Right lobe of liver (tissue), 6 donors: ENCODE data around the gene DDX10. TPM values are rescaled to one million over a fixed set of nuclear protein-coding genes. Genes with fewer than 3 reads are reported as not detected.
A peak's percentile ranks its signal among the peaks of the same experiment; 100 is the strongest.

ENCODE experiments used
- ATAC-seq, 4 donors: fragments of 200-7000 bp; cut with Tn5 transposase; one replicate each; pipeline ENCODE4 v1.9.1; 2020; ENCODE audit warnings: mild to moderate bottlenecking in 4 of 4, moderate library complexity in 4 of 4
- DNase-seq, 3 donors: peaks; one replicate each; pipeline ENCODE4 v3.0.0-alpha.2; 2020
- H3K27ac ChIP-seq, 3 donors: fragments of 200-600 bp; one replicate each; pipeline ENCODE4 v1.8.0; 2022
- H3K27me3 ChIP-seq, 2 donors: fragments of 200-600 bp; one replicate each; pipeline ENCODE4 v1.8.0; 2022
- H3K36me3 ChIP-seq, 4 donors: fragments of 200-600 bp; sonication (generic) in 1 of 4; one replicate each; pipeline versions ENCODE4 v1.5.1 to v1.8.0; 2017 to 2022; ENCODE audit warnings: control low read depth in 1 of 4
- H3K4me1 ChIP-seq, 4 donors: fragments of 200-600 bp; sonication (generic) in 1 of 4; one replicate each; pipeline versions ENCODE4 v1.5.1 to v1.8.0; 2017 to 2022; ENCODE audit warnings: control low read depth in 1 of 4
- H3K4me3 ChIP-seq, 3 donors: fragments of 200-600 bp; one replicate each; pipeline ENCODE4 v1.8.0; 2022
- H3K9me3 ChIP-seq, 4 donors: fragments of 200-600 bp; sonication (generic) in 1 of 4; one replicate each; pipeline versions ENCODE4 v1.5.1 to v1.8.0; 2017 to 2022; ENCODE audit warnings: control low read depth in 1 of 4
- POLR2A ChIP-seq: fragments of 450-650 bp; IDR thresholded peaks from one replicate; pipeline ENCODE4 v1.6.1; 2017; ENCODE audit warnings: antibody characterized with exemption, mild to moderate bottlenecking
- WGBS: methylation state at CpG from one replicate; pipeline ENCODE4 v1.1.6; 2018; ENCODE audit warnings: low coverage, low lambda C conversion rate; ENCODE audit not compliant: insufficient coverage; ENCODE audit errors: missing lambda C conversion rate; 5-methylcytosine and 5-hydroxymethylcytosine counted together
- intact Hi-C, 2 donors: fragments of 100-400 bp; cut with DNase I; formaldehyde crosslinking; loops; one replicate each; pipeline versions ENCODE4 v1.11.2 to v1.14.1; 2022
- total RNA-seq, 6 experiments: library from RNA; depleted of rRNA in 2 of 6; stranded (reverse); fragments of >200 nt in 2 of 6; fragmentation: NEBNext Ultra II Directional in 3 of 6; extraction: Animal tissue kit (Norgen Biotek cat#: 25700) in 3 of 6; gene quantifications; one replicate each; pipeline versions ENCODE4 v1.1.0 to v1.2.4, GENCODE V29; 2016 to 2023
- TF ChIP-seq, protein P1 (sequence below), 4 donors: fragments of 200-600 bp in 3 of 4; fragments of 450-650 bp in 1 of 4; IDR thresholded peaks; one replicate each; pipeline versions ENCODE4 v1.5.1 to v1.8.0; 2016 to 2022; ENCODE audit warnings: antibody characterized with exemption in 4 of 4, mild to moderate bottlenecking in 2 of 4
- donor health status: DM: no; HTN: yes; CAD: no.
- donor health status: DM: no; HTN: no; CAD: no.
- donor health status: DM: no; HTN: no; CAD: no.
- donor health status: DM: no; HTN: yes; CAD: no.
- donor health status: DM: no; HTN: yes; CAD: no.

Gene DDX10
- total RNA-seq, 6 experiments from 2014 or later = 7.4 to 13.6 (median 11.3) TPM

DNA sequence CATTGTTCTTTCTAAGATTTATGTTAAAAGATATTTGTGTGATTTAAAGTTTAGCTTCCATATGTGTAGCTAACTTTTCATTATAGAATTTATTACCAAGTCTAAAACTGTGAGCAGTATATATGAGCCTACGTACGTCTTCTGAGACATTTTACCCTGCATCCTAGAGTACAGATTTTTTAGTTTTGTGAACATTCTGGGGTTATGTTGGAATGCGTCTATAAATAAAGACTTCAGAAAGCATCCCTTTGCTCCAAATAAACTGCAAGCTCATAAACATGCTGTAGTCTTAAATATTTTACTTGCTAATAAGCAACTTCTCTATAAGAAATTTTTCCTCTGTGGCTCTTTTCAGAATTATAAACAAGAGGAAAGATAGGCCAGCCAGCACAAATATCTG is 236.5 kb downstream of the DDX10 start:
- Histone ChIP-seq H3K27me3 (no peaks in the 10 kb centered on the region), H3K4me3 (no peak overlapping the region), H3K4me1 (no peaks in the 10 kb centered on the region), H3K9me3 (no peaks in the 10 kb centered on the region), H3K27ac (no peak overlapping the region), H3K36me3 (no peaks in the 10 kb centered on the region)
- TF ChIP-seq, protein P1, sequence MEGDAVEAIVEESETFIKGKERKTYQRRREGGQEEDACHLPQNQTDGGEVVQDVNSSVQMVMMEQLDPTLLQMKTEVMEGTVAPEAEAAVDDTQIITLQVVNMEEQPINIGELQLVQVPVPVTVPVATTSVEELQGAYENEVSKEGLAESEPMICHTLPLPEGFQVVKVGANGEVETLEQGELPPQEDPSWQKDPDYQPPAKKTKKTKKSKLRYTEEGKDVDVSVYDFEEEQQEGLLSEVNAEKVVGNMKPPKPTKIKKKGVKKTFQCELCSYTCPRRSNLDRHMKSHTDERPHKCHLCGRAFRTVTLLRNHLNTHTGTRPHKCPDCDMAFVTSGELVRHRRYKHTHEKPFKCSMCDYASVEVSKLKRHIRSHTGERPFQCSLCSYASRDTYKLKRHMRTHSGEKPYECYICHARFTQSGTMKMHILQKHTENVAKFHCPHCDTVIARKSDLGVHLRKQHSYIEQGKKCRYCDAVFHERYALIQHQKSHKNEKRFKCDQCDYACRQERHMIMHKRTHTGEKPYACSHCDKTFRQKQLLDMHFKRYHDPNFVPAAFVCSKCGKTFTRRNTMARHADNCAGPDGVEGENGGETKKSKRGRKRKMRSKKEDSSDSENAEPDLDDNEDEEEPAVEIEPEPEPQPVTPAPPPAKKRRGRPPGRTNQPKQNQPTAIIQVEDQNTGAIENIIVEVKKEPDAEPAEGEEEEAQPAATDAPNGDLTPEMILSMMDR (IDR thresholded peaks at IDR 0.05) = no peak
- TF ChIP-seq POLR2A = no peak
- 88% methylated on average over 3 of the region's 3 CpGs for WGBS
- no peak for DNase-seq
- ATAC-seq = no peak
- intact Hi-C loops = no loop called here

- H3K4me3 ChIP-seq = no peak overlapping the region
- no peak for DNase-seq
- WGBS = 49% methylated on average over 2 of the region's 2 CpGs
- TF ChIP-seq POLR2A = no peak
- TF ChIP-seq, protein P1 (IDR thresholded peaks at IDR 0.05) = no peak
- no peak for ATAC-seq
- H3K27me3 ChIP-seq = no peaks in the 10 kb centered on the region
- H3K4me1 ChIP-seq = no peaks in the 10 kb centered on the region
- intact Hi-C loops = no loop called here
- no peaks in the 10 kb centered on the region for H3K9me3 ChIP-seq
- no peaks in the 10 kb centered on the region for H3K36me3 ChIP-seq
- H3K27ac ChIP-seq = no peak overlapping the region
Observed at GRCh38 chr11:108902027-108902469, 237.2 kb downstream of the DDX10 start.

DNA sequence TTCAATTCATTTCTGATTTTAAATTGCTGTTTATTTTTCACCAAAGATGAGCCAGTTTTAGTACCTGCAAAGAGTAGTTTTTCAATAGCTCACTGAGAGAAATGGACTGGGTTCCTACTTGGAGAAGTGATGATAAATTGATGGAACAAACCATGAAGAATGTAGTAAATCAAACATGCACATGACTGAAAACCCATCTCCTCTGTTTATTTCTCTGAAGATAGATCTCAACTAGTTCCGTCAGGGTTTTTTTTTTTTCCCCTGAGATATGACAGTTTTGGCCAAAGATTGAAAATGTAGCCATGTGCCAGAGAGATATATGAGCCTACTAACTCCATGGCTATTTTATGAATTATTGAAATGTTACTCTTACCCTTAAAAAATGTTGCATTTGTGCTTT is 239.6 kb downstream of the DDX10 start:
- intact Hi-C loops = no loop called here
- Histone ChIP-seq H3K27me3 (no peaks in the 10 kb centered on the region), H3K4me1 (no peaks in the 10 kb centered on the region), H3K27ac (no peak overlapping the region), H3K36me3 (no peaks in the 10 kb centered on the region), H3K4me3 (no peak overlapping the region), H3K9me3 (no peaks in the 10 kb centered on the region)
- ATAC-seq (no peak), DNase-seq (no peak)
- 76% methylated on average over 1 of the region's 1 CpG for WGBS
- TF ChIP-seq POLR2A = no peak
- TF ChIP-seq, protein P1 (IDR thresholded peaks at IDR 0.05) = no peak

DNA sequence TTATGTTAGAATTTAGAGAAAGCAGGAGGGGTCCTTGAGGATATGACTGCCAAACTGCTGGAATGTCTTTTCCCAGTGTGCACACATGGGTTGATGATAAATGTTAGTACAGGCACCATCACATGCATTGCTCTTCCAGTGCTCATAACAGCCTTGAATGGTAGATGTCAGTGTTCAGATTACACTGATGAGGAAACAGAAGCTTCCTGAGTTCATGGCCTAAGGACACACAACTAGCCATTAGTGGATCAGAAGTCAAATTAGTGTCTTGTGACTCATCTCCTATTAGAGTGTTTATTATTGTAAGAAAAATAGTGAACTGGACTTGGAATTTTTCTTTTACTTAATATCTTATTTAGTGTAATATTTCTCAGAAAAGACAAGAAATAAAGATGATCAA is 241.5 kb downstream of the DDX10 start:
- ATAC-seq = peak; percentile 55 to 93 (median 89)
- Histone ChIP-seq H3K9me3 (no peaks in the 10 kb centered on the region), H3K36me3 (no peaks in the 10 kb centered on the region), H3K27ac (no peak overlapping the region), H3K27me3 (no peaks in the 10 kb centered on the region), H3K4me1 (no peaks in the 10 kb centered on the region), H3K4me3 (no peak overlapping the region)
- intact Hi-C loops = no loop called here
- DNase-seq = no peak
- TF ChIP-seq, protein P1 (IDR thresholded peaks at IDR 0.05) = no peak
- no peak for TF ChIP-seq POLR2A

GRCh38 chr11:108906826-108907225 is 242.0 kb downstream of the DDX10 start:
- no peak overlapping the region for H3K27ac ChIP-seq
- ATAC-seq = no peak
- WGBS = 73% methylated on average over 2 of the region's 2 CpGs

More at GRCh38 chr11:108906826-108907225, 242.0 kb downstream of the DDX10 start:
- TF ChIP-seq, protein P1 (IDR thresholded peaks at IDR 0.05) = no peak
- no peak for TF ChIP-seq POLR2A
- Histone ChIP-seq H3K27me3 (no peaks in the 10 kb centered on the region), H3K4me1 (no peaks in the 10 kb centered on the region), H3K9me3 (no peaks in the 10 kb centered on the region), H3K36me3 (no peaks in the 10 kb centered on the region), H3K4me3 (no peak overlapping the region)
- intact Hi-C loops = no loop called here
- DNase-seq = no peak
